Measurements from ENCODE around the gene LRBA.
A peak's percentile ranks its signal among the peaks of the same experiment; 100 is the strongest.

The LRBA gene

DNA sequence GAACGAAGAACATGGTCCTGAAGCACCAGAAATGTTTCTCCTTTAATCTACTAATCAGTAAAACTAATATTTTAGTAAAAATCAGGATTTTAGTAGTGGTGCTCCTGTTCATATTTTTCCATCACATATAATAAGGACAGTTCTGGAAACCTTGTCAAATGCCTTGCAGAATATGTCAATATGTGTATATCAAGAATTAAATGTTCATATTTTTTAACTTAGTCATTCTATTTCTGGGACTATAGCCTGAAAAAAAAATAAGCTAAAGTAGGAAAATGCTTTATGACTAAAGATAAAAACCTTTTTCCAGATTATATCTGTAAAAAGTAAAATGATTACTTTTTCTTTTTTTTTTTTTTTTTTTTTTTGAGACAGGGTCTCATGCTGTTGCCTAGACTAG is 368.1 kb downstream of the LRBA start:
- no peak for DNase-seq

DNA sequence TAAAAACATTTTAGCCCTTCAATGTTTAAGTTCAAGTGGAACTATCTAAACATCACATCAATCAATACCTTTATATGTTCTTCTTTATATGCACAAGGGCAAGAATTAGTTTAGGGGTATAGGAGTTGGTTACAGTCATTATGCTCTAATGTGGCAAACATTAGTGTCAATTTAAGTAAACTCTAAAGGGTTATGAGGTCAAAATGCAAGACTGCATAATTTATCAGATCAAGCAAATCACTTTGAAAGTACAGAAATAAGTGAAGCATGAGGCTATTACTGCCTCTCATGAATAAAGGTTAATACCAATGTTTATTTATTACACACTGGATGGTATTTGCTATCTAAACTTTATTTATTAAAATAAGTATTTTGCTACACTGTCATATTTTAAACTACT is 373.5 kb downstream of the LRBA start:
- no peak for DNase-seq

DNA sequence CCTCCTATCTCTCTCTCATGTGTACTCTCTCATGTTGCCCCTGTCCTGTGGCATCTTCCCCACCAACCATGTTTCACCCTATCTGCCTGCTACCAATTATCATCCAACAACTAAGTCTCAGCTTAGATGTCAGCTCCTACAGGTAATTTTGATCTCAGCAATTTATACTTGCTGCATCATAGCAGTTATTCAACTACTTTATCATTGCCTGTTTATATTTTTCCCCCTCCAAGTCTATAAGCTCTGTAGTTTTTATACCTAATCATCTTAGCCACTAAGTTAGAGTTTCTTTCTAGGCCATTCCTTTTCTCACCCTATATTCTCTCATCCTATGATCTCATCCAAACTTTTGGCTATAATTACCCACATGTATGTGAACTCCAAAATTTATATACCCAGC is 382.4 kb downstream of the LRBA start:
- DNase-seq: no peak

DNA sequence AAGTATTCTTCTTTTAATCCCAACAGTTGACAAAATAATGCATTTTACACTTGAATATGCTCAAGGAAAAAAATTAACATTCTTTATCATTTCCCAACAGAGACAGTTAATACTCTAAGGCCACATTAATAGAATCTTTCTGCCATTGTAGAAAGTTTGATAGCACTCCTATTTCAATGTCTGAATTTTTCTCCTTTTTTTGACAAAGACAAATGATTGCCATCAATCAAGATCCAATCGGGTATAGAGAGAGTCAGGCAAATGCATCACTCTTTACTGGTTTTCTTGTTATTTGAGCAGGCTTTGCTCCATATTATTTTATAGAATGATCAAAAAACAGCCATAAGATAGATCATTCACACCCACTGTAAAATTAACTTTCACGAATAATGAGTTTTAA is 387.0 kb downstream of the LRBA start:
- DNase-seq: no peak

DNA sequence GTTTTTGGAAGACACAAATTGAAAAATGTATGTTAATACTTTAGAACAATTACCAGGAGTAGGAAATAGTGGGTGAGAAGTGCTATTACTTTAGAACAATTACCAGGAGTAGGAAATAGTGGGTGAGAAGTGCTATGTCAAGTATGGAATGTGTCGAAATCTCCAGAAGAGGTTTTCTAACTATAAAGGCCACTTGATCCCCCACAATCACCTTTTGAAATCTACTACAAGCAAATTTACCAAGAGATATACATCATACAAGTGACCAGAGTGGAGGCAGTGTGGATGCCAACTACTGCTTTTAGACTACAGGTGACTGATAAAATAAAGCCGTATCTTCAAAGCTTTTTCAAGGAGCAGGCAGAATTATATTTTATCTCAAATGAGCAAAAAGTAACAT is 390.1 kb downstream of the LRBA start:
- no peak for DNase-seq

DNA sequence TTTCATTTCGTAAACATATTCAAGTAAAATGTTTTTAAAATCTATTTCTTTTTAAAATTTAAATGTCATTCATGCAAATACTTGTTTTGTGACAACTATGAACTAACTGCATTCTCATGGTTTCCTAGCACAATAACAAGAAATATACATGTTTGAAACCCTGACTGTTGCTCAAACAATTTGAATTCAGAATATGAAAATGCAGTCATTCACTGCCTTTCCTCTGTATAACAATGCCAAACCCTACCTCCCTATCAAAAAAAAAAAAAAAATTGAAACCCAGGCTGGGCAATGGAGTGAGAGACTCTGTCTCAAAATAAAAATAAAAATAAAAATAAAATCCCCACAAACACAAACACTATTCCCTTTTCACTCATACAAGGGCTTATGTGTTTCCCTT is 391.0 kb downstream of the LRBA start:
- no peak for DNase-seq

DNA sequence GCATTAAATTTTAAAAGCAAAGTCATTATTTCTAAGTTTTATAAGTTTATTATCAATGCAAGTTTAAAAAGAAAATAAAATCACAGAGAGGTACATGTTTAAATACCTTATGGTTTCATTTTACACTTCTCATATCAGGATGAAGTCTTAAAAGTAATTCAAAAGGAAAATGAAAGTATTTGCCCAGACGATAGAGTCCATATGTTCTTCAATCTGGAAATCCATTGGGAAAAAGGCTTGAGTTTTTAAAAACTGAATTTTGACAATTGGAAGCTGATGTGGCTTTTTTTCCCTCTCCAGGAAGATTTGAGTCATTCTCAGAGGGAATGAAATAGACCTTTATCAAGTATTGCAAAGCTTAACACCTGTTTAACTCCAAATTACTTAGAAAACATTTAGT is 396.0 kb downstream of the LRBA start:
- DNase-seq: no peak

DNA sequence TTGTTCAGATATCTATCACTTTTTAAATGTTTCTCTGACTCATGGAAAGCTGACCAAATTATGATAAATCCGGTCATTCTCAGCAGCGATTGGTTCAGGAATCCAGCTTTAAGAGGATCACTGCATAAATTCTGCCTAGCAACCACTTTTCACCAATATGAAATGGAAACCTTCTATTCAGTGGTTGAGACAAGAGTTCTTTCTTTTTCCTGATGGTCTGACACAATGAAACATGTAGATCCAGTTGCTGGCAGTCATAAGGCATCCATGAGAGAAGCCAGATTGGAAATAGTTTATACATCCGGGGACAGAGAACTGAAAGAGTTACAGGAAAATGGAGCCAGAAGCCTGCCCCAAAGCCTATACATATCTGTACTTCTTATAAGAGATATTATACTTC is 406.0 kb downstream of the LRBA start:
- DNase-seq: no peak

DNA sequence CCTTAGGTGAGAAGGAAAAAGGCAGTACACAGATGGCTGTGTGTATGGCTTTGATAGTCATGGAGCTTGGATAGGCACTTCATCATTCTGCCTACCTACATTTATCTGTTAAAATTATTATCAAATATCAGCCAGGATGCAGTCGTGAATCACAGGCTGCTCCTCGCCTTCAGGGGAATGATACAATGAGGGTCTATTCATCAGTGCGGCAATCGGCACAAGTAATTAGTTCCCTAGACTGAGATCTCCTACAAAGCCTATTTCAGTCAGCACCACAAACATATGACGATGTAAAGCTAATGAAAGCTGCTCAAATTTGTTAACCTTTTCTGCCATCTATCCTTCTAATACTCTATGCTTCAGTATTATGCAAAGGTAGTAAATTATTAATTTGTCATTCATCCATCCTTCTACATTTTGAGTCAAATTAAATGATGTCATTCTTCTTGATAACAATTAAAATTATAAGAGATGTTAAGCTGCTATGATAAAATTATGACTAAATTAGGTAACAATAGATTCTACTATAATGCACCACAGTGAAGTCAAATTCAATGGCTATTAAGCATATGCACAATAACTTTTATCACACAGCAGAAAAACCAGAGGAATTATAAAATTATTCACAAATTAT is 414.2 kb downstream of the LRBA start:
- no peak for DNase-seq

DNA sequence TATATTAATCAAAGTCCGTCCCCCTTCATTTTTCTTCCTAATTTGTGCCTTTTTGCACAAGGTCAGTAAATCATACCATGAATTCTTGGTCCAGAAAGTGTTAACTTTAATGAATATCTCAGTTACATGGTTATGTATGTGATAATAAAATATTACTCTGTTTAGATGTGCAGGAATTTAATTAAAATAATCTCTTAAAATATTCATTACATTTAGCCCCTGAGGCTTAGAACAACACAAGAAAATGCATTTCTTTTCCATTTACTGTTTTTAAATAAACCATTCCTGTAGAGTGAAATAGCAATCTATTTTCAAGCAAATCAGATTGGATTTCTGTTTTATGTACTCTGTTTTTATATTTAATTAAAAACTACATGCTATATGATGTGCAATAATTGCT is 415.5 kb downstream of the LRBA start:
- no peak for DNase-seq

DNA sequence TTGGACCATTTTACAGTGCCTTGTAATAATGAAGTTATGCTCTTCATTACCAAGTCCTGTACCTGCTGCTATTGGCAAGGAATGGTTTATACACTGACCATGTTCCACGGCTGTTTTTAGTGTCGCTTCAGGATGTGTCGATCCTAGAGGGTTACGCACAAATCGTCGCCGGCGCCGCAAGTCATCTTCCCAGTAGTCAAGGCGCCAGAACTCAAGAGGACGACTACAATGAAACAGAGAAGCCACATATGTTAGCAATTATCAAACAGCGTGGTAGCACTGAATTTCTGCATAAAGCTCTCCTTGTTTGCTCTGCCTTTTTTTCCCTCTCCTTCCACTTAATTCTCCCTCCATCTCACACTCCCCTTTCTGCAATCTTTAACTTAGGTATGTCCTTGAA is 416.2 kb downstream of the LRBA start:
- DNase-seq: no peak

DNA sequence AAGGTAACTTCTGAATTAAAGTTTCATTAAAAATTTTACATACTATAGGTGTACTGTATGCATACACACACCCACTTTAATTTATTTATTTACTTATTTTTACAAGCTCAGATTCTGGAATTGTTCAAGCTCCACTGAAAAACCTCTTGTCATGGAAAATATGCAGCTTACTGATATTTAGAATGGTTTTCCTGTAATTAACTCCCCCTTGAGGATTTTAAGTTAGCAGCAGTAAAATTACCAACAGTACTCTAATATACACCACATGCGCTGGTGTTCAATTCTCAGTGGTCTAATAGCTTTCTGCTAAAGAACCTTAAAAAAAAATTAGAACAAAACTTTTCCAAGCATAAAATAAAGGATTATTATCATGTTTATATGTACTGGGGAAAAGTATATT is 421.1 kb downstream of the LRBA start:
- no peak for DNase-seq

DNA sequence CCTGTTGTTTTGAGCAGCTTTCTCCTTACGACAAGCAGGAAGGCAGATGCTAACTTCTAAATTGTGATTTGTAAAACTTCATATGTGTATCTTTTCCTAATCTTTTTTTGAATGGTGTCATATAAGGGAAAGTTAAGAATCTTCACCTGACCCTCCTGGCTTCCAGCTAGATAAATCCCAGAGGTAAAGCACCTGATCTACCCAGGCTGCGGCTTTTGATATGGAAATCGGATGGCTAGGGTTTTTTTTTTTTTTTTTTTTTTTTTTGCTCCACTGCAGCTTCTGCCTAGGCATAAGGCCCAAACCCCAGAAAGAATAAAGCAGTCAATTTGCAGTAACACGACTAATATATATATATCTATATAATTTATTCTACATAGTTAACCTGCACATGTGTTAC is 423.2 kb downstream of the LRBA start:
- DNase-seq: no peak

DNA sequence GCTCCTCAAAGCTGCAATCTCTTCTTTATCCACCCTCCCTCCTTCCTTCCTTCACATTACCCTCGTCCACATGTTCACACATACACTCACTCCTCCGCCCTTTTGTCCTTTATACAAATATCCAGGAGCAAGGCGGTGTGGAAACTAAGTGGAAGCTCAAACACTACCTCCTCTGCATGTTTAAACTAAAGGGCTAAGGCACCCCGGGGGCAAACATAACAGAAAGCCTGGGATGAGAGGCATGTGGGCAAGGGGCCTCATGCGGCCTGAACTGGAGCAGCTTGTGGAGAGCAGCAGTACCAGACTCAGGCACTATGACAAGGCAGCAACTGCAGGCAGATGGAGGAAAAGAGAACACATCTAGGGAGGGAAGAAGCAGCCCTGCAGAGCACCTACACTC is 423.7 kb downstream of the LRBA start:
- DNase-seq: peak; percentile 84

DNA sequence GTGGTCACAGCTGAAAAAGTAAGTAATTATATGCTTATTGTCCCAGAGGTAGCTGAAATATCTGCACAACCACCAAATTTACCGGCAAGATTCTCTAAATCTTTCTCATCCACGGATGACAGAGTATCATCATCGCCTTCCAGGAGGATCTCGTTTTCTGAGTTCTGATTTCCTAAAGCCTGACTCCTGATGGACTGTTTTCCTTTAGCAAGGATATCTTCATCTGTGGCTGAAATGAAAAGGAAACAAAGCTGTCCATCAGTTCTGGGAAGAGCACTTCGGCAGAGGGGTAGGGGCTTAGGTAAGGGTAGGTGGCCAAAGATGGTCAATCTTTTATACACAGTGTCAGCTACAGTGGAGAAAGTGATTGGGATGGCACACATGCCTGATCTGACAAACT is 424.5 kb downstream of the LRBA start:
- no peak for DNase-seq

DNA sequence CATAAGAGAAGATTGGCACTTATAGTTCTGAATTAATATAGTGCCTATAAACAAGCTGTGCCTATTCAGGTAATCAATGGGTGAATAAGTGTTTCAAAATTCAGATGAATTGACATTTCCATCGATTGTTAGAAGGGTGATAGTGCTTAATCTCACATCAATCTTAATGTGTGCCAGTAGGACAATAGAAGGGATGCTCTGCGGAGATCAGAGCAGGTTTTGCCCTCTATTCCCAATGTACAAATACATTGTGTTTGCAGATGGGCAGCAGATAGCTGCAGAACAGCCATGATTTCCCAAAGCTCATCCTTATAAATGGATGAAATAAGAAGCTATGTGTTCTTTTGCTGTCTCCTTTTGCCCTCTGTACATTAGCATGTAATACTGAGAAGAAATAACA is 425.9 kb downstream of the LRBA start:
- DNase-seq: no peak

DNA sequence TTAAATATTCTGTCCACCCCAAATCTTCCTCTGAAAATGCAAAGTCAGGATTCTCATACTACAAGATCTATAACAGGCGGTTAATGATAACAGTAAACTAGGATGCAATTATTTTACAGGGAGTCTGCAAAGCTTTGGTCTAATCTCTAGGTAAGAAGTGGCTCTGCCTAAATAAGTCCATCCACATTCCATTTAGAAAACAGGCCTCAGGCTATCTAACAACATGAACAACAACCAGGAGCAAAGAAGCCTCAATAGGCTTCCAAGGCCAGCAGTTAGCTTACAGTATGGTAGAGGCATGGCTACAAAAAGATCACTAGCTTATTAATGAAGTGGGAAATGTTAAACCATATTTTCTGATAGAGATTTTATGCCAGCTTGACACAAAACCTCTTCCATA is 426.8 kb downstream of the LRBA start:
- peak; percentile 57 for DNase-seq

DNA sequence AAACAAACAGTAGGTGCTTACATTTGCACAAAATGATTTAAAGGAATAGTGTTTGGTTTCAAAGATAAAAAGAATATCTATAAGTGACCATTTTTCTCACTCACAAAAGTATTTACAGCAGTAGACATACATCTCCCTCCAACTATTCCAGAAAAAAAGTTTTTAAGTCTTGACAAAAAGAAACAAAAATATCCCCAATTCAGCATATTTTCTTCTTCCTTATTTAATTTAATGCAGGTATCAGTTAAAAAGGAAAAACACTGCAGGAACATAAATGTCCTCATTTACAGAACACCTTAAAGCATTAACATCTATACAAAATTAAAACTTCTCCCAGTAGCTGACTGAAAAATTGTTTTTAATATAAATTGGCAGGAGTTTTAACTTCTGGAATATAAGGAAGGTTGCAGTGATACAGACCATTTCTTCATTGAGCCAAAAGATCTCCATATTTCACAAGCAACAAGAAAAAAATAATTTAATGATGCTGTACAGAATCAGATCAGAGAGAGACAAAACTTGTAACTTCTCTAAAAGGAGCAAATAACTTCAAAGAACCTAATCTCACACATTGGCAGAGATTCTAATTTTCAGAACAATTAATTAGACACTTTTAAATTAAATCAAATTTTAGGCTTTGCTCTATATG is 428.8 kb downstream of the LRBA start:
- DNase-seq: no peak

DNA sequence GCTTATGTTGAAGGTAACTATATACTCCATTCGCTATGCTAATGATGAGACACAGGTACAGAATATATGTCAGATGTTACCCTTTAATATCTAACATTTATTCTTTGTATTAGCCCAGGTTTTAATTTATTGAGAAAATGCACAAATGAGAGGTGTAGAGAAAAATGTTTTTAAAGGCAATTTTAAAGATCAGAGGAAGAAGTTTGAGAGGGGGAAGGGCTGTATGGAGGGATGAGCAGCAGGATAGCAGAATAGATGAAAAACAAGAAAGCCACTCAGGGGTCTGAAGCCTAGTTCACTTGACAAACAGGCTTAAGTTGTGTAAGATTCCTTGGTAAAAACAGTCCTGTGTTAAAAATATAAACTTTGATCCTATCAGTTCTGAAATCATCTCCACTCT is 429.5 kb downstream of the LRBA start:
- no peak for DNase-seq

DNA sequence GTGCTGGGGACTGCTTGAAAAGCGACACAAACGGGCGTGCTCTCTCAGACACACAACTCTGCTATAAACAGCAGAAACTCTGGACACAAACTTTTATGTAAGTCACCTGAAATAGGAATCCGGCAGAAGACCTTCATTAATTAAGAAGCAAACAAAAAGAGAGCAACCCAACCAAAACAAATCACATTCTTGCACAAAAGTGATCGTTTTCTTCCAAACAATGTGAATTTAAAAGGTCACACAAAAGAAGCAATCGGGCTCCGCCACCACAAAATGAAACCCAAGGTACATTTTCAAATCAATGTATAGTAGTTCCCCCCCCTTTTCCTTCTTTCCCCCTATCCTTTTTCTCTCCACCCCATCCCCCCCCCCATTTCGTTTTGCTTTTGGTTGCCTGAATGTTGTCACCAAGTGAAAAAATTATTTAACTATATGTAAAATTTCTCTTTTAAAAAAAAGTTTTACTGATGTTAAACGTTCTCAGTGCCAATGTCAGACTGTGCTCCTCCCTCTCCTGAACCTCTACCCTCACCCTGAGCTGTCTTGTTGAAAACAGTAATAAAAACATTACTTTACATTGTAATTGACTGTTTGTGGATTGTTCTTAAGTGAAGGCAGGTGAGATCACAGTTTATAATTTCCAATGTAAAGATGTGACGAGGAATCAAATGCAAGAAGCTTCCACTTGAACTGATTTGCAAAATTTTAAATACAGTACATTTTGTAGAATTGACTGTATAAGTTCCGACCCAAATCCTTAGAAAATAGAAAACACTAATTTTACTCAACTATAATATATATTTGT is 430.8 kb downstream of the LRBA start:
- no peak for DNase-seq

DNA sequence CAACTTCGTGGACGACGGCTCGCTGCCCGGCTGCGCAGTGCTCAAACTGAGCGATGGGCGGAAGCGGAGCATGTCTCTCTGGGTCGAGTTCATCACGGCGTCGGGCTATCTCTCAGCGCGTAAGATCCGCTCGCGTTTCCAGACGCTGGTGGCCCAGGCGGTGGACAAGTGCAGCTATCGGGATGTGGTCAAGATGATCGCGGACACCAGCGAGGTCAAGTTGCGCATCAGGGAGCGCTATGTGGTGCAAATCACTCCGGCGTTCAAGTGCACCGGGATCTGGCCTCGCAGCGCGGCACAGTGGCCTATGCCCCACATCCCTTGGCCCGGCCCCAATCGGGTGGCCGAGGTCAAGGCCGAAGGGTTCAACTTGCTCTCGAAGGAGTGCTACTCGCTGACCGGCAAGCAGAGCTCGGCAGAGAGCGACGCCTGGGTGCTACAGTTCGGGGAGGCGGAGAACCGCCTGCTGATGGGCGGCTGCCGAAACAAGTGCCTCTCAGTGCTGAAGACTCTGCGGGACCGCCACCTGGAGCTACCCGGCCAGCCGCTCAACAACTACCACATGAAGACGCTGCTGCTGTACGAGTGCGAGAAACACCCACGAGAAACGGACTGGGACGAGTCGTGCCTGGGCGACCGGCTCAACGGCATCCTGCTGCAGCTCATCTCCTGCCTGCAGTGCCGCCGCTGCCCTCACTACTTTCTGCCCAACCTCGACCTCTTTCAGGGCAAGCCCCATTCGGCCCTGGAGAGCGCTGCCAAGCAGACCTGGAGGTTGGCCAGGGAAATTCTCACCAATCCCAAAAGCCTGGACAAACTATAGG is 431.6 kb downstream of the LRBA start:
- DNase-seq: peak; percentile 80

DNA sequence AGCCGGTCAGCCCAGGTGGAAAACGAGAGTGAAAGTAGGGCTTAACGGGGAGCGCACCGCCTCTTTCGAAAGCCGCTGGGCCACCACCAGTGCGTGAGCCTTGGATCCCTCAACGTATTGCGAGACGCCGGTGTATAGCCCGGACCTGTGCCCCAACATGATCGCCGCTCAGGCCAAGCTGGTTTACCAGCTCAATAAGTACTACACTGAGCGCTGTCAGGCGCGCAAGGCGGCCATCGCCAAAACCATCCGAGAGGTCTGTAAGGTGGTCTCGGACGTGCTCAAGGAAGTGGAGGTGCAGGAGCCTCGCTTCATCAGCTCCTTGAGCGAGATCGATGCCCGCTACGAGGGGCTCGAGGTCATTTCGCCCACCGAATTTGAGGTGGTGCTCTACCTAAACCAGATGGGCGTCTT is 432.2 kb downstream of the LRBA start:
- peak; percentile 65 for DNase-seq

DNA sequence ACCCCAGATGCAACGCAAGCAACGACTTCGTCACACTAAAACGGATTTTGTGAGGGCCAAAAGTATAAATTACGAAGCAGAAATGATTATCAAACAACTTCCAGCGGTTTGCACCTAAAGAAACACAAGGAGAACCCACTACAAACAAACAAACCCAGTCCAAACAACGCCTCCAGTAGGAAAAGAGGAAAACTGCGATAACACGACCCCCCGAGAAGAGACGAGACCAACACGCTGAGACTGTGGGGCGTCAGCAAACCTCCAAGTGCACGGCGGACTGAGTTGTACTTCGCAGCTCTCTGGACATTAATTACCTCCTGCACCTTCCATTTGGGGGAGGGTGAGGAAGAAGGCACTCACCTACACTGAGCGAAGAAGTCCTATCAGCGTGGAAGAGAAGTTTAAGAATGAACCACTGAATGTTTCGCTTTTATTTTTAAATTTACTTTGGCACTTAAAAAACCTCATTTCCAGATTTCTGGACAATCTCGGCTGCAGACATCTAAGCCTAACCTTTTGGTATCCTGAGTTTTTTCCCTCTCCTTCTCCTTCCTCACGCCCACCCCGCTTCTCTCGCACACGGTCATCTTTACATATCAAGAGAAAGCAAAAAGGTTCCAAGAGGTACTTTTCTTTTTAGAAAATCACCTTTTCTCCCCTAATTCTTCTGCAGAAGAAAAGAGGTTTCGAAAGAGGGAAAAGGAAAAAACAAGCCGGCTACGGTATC is 432.8 kb downstream of the LRBA start, which contains the start of gene MAB21L2:
TSS of gene MAB21L2 (plus strand) at position 6 of the 727 bp plus-strand sequence. CDS start 879 bp downstream, outside the sequence.
- peak; percentile 52 for DNase-seq

Data from islet precursor cell (in vitro differentiated cells).